HEK293T (cell line): ENCODE results near the gene IER3.
"Not testable (repeated sequence)": the region's sequence is repeated elsewhere in the genome, so short reads cannot be mapped to it uniquely, and the experiment has no call there.

Source experiments
- BHLHE40 ChIP-seq: fragments of 450-650 bp; IDR thresholded peaks from 2 replicates; pipeline ENCODE4 v1.6.1; 2016; ENCODE audit warnings: mild to moderate bottlenecking, moderate library complexity, borderline replicate concordance
- FOXA1 ChIP-seq: fragments of 450-650 bp; IDR thresholded peaks from 2 replicates; pipeline ENCODE4 v1.6.1; 2016; ENCODE audit warnings: mild to moderate bottlenecking
- FOXK2 ChIP-seq: fragments of 450-650 bp; IDR thresholded peaks from 2 replicates; pipeline ENCODE4 v1.6.1; 2016; ENCODE audit warnings: mild to moderate bottlenecking
- FOXM1 ChIP-seq: fragments of 450-650 bp; IDR thresholded peaks from 2 replicates; pipeline ENCODE4 v1.6.1; 2017; ENCODE audit warnings: mild to moderate bottlenecking, borderline replicate concordance
- HDGF ChIP-seq: fragments of 450-650 bp; IDR thresholded peaks from 2 replicates; pipeline ENCODE4 v1.6.1; 2017; ENCODE audit warnings: antibody characterized with exemption, borderline replicate concordance
- SP1 ChIP-seq: fragments of 450-650 bp; IDR thresholded peaks from 2 replicates; pipeline ENCODE4 v1.6.1; 2017
- SUZ12 ChIP-seq: fragments of 450-650 bp; IDR thresholded peaks from 2 replicates; pipeline ENCODE4 v1.6.1; 2016; ENCODE audit warnings: mild to moderate bottlenecking
- ZNF384 ChIP-seq: fragments of 450-650 bp; IDR thresholded peaks from 2 replicates; pipeline ENCODE4 v1.6.1; 2016
- TF ChIP-seq, protein P1 (sequence below): fragments of 450-650 bp; IDR thresholded peaks from 2 replicates; pipeline ENCODE4 v1.6.1; 2016

DNA sequence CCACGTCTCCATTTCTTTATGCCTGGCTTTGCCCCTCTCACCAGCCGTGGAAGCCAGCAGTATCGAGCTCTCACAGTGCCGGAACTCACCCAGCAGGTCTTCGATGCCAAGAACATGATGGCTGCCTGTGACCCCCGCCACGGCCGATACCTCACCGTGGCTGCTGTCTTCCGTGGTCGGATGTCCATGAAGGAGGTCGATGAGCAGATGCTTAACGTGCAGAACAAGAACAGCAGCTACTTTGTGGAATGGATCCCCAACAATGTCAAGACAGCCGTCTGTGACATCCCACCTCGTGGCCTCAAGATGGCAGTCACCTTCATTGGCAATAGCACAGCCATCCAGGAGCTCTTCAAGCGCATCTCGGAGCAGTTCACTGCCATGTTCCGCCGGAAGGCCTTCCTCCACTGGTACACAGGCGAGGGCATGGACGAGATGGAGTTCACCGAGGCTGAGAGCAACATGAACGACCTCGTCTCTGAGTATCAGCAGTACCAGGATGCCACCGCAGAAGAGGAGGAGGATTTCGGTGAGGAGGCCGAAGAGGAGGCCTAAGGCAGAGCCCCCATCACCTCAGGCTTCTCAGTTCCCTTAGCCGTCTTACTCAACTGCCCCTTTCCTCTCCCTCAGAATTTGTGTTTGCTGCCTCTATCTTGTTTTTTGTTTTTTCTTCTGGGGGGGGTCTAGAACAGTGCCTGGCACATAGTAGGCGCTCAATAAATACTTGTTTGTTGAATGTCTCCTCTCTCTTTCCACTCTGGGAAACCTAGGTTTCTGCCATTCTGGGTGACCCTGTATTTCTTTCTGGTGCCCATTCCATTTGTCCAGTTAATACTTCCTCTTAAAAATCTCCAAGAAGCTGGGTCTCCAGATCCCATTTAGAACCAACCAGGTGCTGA lies 20.3 kb downstream of the IER3 start:
- TF ChIP-seq FOXA1, SP1, FOXK2, BHLHE40, SUZ12, HDGF, ZNF384, FOXM1: not testable (repeated sequence)
- TF ChIP-seq, protein P1, sequence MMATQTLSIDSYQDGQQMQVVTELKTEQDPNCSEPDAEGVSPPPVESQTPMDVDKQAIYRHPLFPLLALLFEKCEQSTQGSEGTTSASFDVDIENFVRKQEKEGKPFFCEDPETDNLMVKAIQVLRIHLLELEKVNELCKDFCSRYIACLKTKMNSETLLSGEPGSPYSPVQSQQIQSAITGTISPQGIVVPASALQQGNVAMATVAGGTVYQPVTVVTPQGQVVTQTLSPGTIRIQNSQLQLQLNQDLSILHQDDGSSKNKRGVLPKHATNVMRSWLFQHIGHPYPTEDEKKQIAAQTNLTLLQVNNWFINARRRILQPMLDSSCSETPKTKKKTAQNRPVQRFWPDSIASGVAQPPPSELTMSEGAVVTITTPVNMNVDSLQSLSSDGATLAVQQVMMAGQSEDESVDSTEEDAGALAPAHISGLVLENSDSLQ, result not testable (repeated sequence)
